ENCODE results near the gene MRPS17.

Gene MRPS17

GRCh38 chr7:55980266-55980665 is 28.6 kb downstream of the MRPS17 start:
- no peak for TF ChIP-seq Cebpa-rat (IDR thresholded peaks at IDR 0.05)
- no peaks in the 10 kb centered on the region for H3K27me3 ChIP-seq
- no peaks in the 10 kb centered on the region for H3K9me3 ChIP-seq (replicated peaks in 1 of 11)
- peaks cover 76 to 96% (median 81%) of the 10 kb centered on the region in 11 experiments for H3K36me3 ChIP-seq
- no peak overlapping the region for H3K27ac ChIP-seq
- H3K4me1 ChIP-seq = peaks cover 0 to 4% (median 0%) of the 10 kb centered on the region in 10 experiments; a peak in 1 of 20 replicates
- H3K4me2 ChIP-seq = no peak overlapping the region
- no peak overlapping the region for H3K4me3 ChIP-seq
- H3K9ac ChIP-seq = no peak overlapping the region
- H4K20me1 ChIP-seq = peaks cover 12 to 35% (median 22%) of the 10 kb centered on the region in 11 experiments; a peak in 19 of 22 replicates

- H3K36me3 ChIP-seq = peaks cover 99 to 100% (median 100%) of the 10 kb centered on the region in 11 experiments
- no peaks in the 10 kb centered on the region for H3K9me3 ChIP-seq (replicated peaks in 1 of 11)
- no peaks in the 10 kb centered on the region for H3K4me1 ChIP-seq
- no peaks in the 10 kb centered on the region for H3K27me3 ChIP-seq
- H3K4me2 ChIP-seq = no peak overlapping the region
- H3K4me3 ChIP-seq = no peak overlapping the region
- peaks cover 0 to 8% (median 0%) of the 10 kb centered on the region in 11 experiments; a peak in 1 of 22 replicates for H4K20me1 ChIP-seq
- no peak overlapping the region for H3K27ac ChIP-seq
- H3K9ac ChIP-seq = no peak overlapping the region
- TF ChIP-seq Cebpa-rat (IDR thresholded peaks at IDR 0.05) = no peak
Measured at GRCh38 chr7:55983537-55983936, 31.9 kb downstream of the MRPS17 start.

- Histone ChIP-seq H3K4me3 (no peak overlapping the region), H3K9me3 (replicated peaks in 1 of 11) (no peaks in the 10 kb centered on the region), H3K27me3 (no peaks in the 10 kb centered on the region), H3K36me3 (peaks cover 82 to 100% (median 98%) of the 10 kb centered on the region in 11 experiments), H3K9ac (no peak overlapping the region), H4K20me1 (no peaks in the 10 kb centered on the region), H3K4me1 (no peaks in the 10 kb centered on the region), H3K4me2 (no peak overlapping the region), H3K27ac (no peak overlapping the region)
- TF ChIP-seq Cebpa-rat (IDR thresholded peaks at IDR 0.05) = no peak
Measured at GRCh38 chr7:55992346-55992745, 40.7 kb downstream of the MRPS17 start.

- no peak overlapping the region; a peak in 1 of 22 replicates for H3K27ac ChIP-seq
Measured at GRCh38 chr7:55996856-55997500, 45.3 kb downstream of the MRPS17 start.

GRCh38 chr7:56003749-56004148 is 52.1 kb downstream of the MRPS17 start:
- Histone ChIP-seq H3K36me3 (peaks cover 0 to 30% (median 11%) of the 10 kb centered on the region in 11 experiments; a peak in 16 of 22 replicates), H3K4me3 (no peak overlapping the region), H4K20me1 (no peaks in the 10 kb centered on the region), H3K27me3 (no peaks in the 10 kb centered on the region), H3K27ac (no peak overlapping the region), H3K9ac (no peak overlapping the region), H3K9me3 (replicated peaks in 1 of 11) (no peaks in the 10 kb centered on the region), H3K4me2 (peak overlapping the region in 1 of 11 experiments; percentile 24; a peak in 1 of 22 replicates), H3K4me1 (peaks cover 11 to 82% (median 28%) of the 10 kb centered on the region in 10 experiments; a peak in 18 of 20 replicates)
- TF ChIP-seq Cebpa-rat (IDR thresholded peaks at IDR 0.05) = no peak

More at GRCh38 chr7:55996856-55997500, 45.3 kb downstream of the MRPS17 start:
- Histone ChIP-seq H3K4me1 (peaks cover 0 to 41% (median 1%) of the 10 kb centered on the region in 10 experiments; a peak in 6 of 20 replicates), H3K9ac (no peak overlapping the region), H4K20me1 (no peaks in the 10 kb centered on the region), H3K4me3 (no peak overlapping the region), H3K4me2 (no peak overlapping the region), H3K9me3 (replicated peaks in 1 of 11) (no peaks in the 10 kb centered on the region), H3K36me3 (peaks cover 51 to 98% (median 74%) of the 10 kb centered on the region in 11 experiments), H3K27me3 (no peaks in the 10 kb centered on the region)
- no peak for TF ChIP-seq Cebpa-rat (IDR thresholded peaks at IDR 0.05)
